ENCODE data around the gene AVP. TPM values are rescaled to one million over a fixed set of nuclear protein-coding genes. Genes with fewer than 3 reads are reported as not detected.

The AVP gene
- total and polyA plus RNA-seq, 11 donors: not detected

DNA sequence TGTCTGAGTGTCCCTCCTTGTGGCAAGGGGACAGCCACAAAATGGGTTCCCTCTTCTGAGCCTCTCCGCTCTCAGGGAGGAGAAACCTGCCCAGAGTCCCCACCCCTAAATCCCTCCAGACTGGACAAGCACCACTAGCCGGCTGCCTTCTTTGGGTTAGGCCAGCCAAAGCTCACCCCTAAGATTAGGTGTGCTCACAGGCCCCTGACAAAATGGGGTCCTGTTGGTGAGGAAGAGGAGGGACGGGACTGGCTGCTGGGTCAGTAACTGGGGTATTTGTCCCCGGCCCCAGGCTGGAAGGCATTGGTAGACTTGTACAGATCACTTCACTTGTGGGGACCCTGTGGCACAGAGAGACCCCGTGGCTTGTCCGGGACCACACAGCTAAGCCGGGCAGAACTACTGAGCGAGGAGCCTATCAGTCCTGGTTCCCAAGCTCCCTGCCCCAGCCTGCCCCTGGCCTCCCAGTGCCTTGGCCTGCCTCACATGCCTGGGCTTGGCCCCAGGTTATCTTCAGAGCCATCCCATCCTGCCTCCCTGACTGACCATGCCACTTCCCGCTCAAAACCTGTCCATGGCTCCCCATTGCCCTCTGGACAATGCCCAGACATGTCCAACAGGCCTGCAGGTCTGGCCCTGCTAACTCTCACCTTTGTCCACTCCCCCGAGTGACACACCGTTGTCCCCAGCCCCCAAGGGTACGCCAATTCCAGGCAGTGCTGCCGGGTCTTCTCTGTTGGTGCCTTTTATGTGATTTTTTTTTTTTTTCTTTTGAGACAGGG is 10.5 kb upstream of the AVP start:
- Histone ChIP-seq H3K4me3 (no peak overlapping the region), H3K27me3 (peaks cover 3 to 43% (median 14%) of the 10 kb centered on the region in 9 donors), H3K4me1 (peaks cover 0 to 17% (median 0%) of the 10 kb centered on the region in 12 donors), H3K9me3 (no peaks in the 10 kb centered on the region), H3K36me3 (no peaks in the 10 kb centered on the region), H3K27ac (no peak overlapping the region)
- TF ChIP-seq, protein P1, sequence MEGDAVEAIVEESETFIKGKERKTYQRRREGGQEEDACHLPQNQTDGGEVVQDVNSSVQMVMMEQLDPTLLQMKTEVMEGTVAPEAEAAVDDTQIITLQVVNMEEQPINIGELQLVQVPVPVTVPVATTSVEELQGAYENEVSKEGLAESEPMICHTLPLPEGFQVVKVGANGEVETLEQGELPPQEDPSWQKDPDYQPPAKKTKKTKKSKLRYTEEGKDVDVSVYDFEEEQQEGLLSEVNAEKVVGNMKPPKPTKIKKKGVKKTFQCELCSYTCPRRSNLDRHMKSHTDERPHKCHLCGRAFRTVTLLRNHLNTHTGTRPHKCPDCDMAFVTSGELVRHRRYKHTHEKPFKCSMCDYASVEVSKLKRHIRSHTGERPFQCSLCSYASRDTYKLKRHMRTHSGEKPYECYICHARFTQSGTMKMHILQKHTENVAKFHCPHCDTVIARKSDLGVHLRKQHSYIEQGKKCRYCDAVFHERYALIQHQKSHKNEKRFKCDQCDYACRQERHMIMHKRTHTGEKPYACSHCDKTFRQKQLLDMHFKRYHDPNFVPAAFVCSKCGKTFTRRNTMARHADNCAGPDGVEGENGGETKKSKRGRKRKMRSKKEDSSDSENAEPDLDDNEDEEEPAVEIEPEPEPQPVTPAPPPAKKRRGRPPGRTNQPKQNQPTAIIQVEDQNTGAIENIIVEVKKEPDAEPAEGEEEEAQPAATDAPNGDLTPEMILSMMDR (IDR thresholded peaks at IDR 0.05): no peak
- no peak for TF ChIP-seq POLR2A (IDR thresholded peaks at IDR 0.05)
- DNase-seq (no peak), ATAC-seq (no peak)
- WGBS, 4 donors: 85 to 91% (median 89%) methylated on average over 9 to 13 of the region's 13 CpGs
- intact Hi-C loops (cut with DNase I): no loop called here

GRCh38 chr20:3093861-3094361 is 9.4 kb upstream of the AVP start:
- Histone ChIP-seq H3K4me1 (peaks cover 0 to 17% (median 0%) of the 10 kb centered on the region in 12 donors), H3K36me3 (no peaks in the 10 kb centered on the region), H3K27ac (no peak overlapping the region), H3K27me3 (peaks cover 3 to 46% (median 14%) of the 10 kb centered on the region in 9 donors), H3K4me3 (no peak overlapping the region), H3K9me3 (no peaks in the 10 kb centered on the region)
- TF ChIP-seq, protein P1 (IDR thresholded peaks at IDR 0.05): no peak
- no peak for TF ChIP-seq POLR2A (IDR thresholded peaks at IDR 0.05)
- ATAC-seq (no peak), DNase-seq (no peak)
- WGBS, 4 donors: 52 to 68% (median 63%) methylated on average over 8 to 10 of the region's 10 CpGs
- intact Hi-C loops (cut with DNase I): no loop called here

GRCh38 chr20:3092611-3093379 is 8.3 kb upstream of the AVP start:
- intact Hi-C loops (cut with DNase I): no loop called here
- no peaks in the 10 kb centered on the region for H3K36me3 ChIP-seq
- H3K27me3 ChIP-seq: peaks cover 3 to 46% (median 14%) of the 10 kb centered on the region in 9 donors
- ATAC-seq (peak in 3 of 4 donors; percentile 39 to 78 (median 57)), DNase-seq (peak in 2 of 5 donors; percentile 36 to 45)
- peak overlapping the region; percentile 20 to 57 (median 48) for H3K4me3 ChIP-seq
- TF ChIP-seq, protein P1 (IDR thresholded peaks at IDR 0.05): no peak
- TF ChIP-seq POLR2A (IDR thresholded peaks at IDR 0.05): no peak
- 7 to 22% (median 8%) methylated on average over 26 to 81 of the region's 81 CpGs for WGBS, 4 donors
- H3K9me3 ChIP-seq: no peaks in the 10 kb centered on the region
- no peak overlapping the region for H3K27ac ChIP-seq
- peaks cover 0 to 17% (median 0%) of the 10 kb centered on the region in 12 donors for H3K4me1 ChIP-seq

DNA sequence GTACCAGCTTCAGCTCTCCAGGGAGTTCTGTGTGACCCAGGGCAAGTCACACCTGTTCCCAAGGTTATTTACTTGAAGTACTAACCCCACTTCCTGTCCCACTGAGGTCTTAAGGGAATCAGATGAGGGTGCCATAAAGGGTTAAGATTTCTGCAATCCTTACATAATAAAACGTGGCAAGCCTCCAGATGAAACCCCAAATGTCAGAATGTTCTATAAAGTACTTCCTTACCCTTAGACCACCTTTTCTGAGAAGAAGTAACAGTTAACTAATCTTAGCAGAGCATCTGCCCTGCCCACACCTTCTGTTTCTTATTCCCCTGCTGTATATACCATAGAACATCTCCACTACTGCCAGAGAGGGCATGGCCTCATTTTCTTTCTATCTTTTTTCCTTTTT is 6.0 kb upstream of the AVP start:
- ATAC-seq (no peak), DNase-seq (no peak)
- intact Hi-C loops (cut with DNase I): no loop called here
- Histone ChIP-seq H3K4me1 (peaks cover 0 to 17% (median 0%) of the 10 kb centered on the region in 12 donors), H3K4me3 (no peak overlapping the region), H3K9me3 (no peaks in the 10 kb centered on the region), H3K27me3 (peaks cover 3 to 46% (median 14%) of the 10 kb centered on the region in 9 donors), H3K27ac (no peak overlapping the region), H3K36me3 (no peaks in the 10 kb centered on the region)
- 5 to 14% (median 12%) methylated on average over 1 of the region's 1 CpG for WGBS, 4 donors
- TF ChIP-seq, protein P1 (IDR thresholded peaks at IDR 0.05): no peak
- TF ChIP-seq POLR2A (IDR thresholded peaks at IDR 0.05): no peak
